ENCODE results near the gene CLCN6. TPM values are rescaled to one million over a fixed set of nuclear protein-coding genes. Genes with fewer than 3 reads are reported as not detected.

Gene CLCN6
- total and polyA plus RNA-seq, 2 of the 8 experiments (the other 6 are each of a cell fraction or from before 2014, with no cell fraction given) = 15.7 to 26.0 TPM

- H3K9me3 ChIP-seq (ENCODE audit: insufficient read depth in 2 of 2, low read depth in 1 of 2, low read length in 1 of 2) = no peaks in the 10 kb centered on the region
- H3K4me2 ChIP-seq (ENCODE audit: insufficient read depth in 1 of 2, low read depth in 2 of 2, low read length in 2 of 2) = no peak overlapping the region
- H2BK120ac ChIP-seq (replicated peaks; ENCODE audit: low read depth, low read length) = no peak overlapping the region
- WGBS, 2 experiments (ENCODE audit: extremely low coverage in 1 of 2, insufficient coverage in 1 of 2, insufficient read length in 1 of 2, insufficient replicate concordance in 2 of 2, low coverage in 1 of 2, low lambda C conversion rate in 2 of 2, missing lambda C conversion rate in 1 of 2) = 89% methylated on average over 6 of the region's 6 CpGs; no CpG with 5 or more reads in 1 of the 2 experiments
- no peak overlapping the region for H3K14ac ChIP-seq (ENCODE audit: insufficient read length)
- H2AK5ac ChIP-seq (ENCODE audit: low read depth, low read length) = no peak overlapping the region
- H2BK12ac ChIP-seq (ENCODE audit: low read depth, low read length) = no peak overlapping the region
- H3K27ac ChIP-seq (ENCODE audit: low read depth, low read length) = no peak overlapping the region
- peaks cover 8 to 25% (median 19%) of the 10 kb centered on the region in 4 experiments for H3K36me3 ChIP-seq (ENCODE audit: control insufficient read depth in 2 of 4, insufficient read depth in 4 of 4, low read length in 3 of 4)
- H3K23me2 ChIP-seq (ENCODE audit: low read depth, low read length) = no peaks in the 10 kb centered on the region
- no peak overlapping the region for H2BK20ac ChIP-seq (ENCODE audit: low read length)
- H3K79me2 ChIP-seq (ENCODE audit: control insufficient read depth in 1 of 2, insufficient read depth in 2 of 2, low read length in 2 of 2) = peaks cover 0 to 8% of the 10 kb centered on the region in 2 experiments; a peak in 1 of 4 replicates
- no peak overlapping the region for H3K23ac ChIP-seq (ENCODE audit: insufficient read length)
- no peak overlapping the region for H2BK5ac ChIP-seq (ENCODE audit: low read depth, low read length)
- no peak overlapping the region for H3K9ac ChIP-seq (replicated peaks in 1 of 4; ENCODE audit: extremely low read depth in 1 of 4, low read depth in 3 of 4, low read length in 3 of 4)
- H3K27me3 ChIP-seq (replicated peaks in 1 of 4; ENCODE audit: control insufficient read depth in 3 of 4, extremely low read depth in 1 of 4, insufficient read depth in 3 of 4, low read length in 3 of 4) = no peaks in the 10 kb centered on the region
- no peak overlapping the region for H4K8ac ChIP-seq (ENCODE audit: extremely low read depth, insufficient read depth, low read length)
- no peak for DNase-seq (ENCODE audit: low read depth in 1 of 2, low spot score in 2 of 2)
- H3K18ac ChIP-seq (ENCODE audit: extremely low read depth, low read length) = no peak overlapping the region
- no peak overlapping the region for H3K4me3 ChIP-seq (ENCODE audit: extremely low read depth in 1 of 4, insufficient read depth in 2 of 4, low read depth in 3 of 4, low read length in 4 of 4)
- no peak overlapping the region for H3K4ac ChIP-seq (replicated peaks; ENCODE audit: insufficient read length, low read depth, low read length)
- no peak overlapping the region for H3K56ac ChIP-seq (replicated peaks; ENCODE audit: insufficient read length, low read depth, low read length)
- ChIA-PET CTCF (ENCODE audit: partially characterized antibody) (interaction anchor here (0.9 to 4.2 kb wide), 3 partner anchors 11 to 147 kb away, joined by 3 to 34 read pairs (median 3); no protein-coding TSS in a partner anchor), POLR2A (ENCODE audit: partially characterized antibody) (interaction anchor here (0.8 to 1.8 kb wide), 5 partner anchors 9 to 18 kb away, joined by 3 to 8 read pairs (median 3); partner anchors contain the start of gene CLCN6)
- no peak overlapping the region for H4K91ac ChIP-seq (replicated peaks; ENCODE audit: insufficient read length, low read length)
- peaks cover 2 to 3% of the 10 kb centered on the region in 2 experiments for H4K20me1 ChIP-seq (replicated peaks in 1 of 2; ENCODE audit: control insufficient read depth in 1 of 2, insufficient read depth in 2 of 2, low read length in 2 of 2)
- H3K79me1 ChIP-seq (ENCODE audit: low read depth, low read length) = no peaks in the 10 kb centered on the region; the same call in 1 of the 2 replicates
- no peak overlapping the region for H4K5ac ChIP-seq (ENCODE audit: insufficient read length, low read depth, low read length)
- peaks cover under 1 to 3% (median 2%) of the 10 kb centered on the region in 4 experiments; a peak in 6 of 7 replicates for H3K4me1 ChIP-seq (replicated peaks in 1 of 4; ENCODE audit: control insufficient read depth in 3 of 4, insufficient read depth in 4 of 4, low read length in 3 of 4)
- no peak overlapping the region for H2BK15ac ChIP-seq (ENCODE audit: low read length)
- FAIRE-seq = no peak
- no peak overlapping the region for H2AFZ ChIP-seq (ENCODE audit: low read length)
- no peak for TF ChIP-seq HDAC2 (IDR thresholded peaks at IDR 0.05; ENCODE audit: borderline replicate concordance in 1 of 2, low read depth in 2 of 2, low read length in 2 of 2)
- no peak for TF ChIP-seq POU5F1 (IDR thresholded peaks at IDR 0.05; ENCODE audit: low read depth, low read length)
- no peak for TF ChIP-seq SAP30 (IDR thresholded peaks at IDR 0.05; ENCODE audit: insufficient read depth, insufficient replicate concordance, low read length)
- TF ChIP-seq SIN3A (conservative IDR thresholded peaks at IDR 0.05 in 1 of 2, IDR thresholded peaks at IDR 0.05 in 1 of 2; ENCODE audit: low read depth in 1 of 2, low read length in 2 of 2) = no peak
- no peak for TF ChIP-seq SP4 (IDR thresholded peaks at IDR 0.05; ENCODE audit: low read length)
- TF ChIP-seq ASH2L (IDR thresholded peaks at IDR 0.05; ENCODE audit: low read length) = no peak
- no peak for TF ChIP-seq HDAC6 (IDR thresholded peaks at IDR 0.05; ENCODE audit: low read depth, low read length)
- no peak for TF ChIP-seq TEAD4 (IDR thresholded peaks at IDR 0.05; ENCODE audit: low read depth, low read length)
- no peak for TF ChIP-seq KDM4A (IDR thresholded peaks at IDR 0.05; ENCODE audit: low read depth, low read length, severe bottlenecking)
- no peak for TF ChIP-seq TCF12 (IDR thresholded peaks at IDR 0.05; ENCODE audit: low read depth, low read length)
- no peak for TF ChIP-seq CBX8 (IDR thresholded peaks at IDR 0.05; ENCODE audit: borderline replicate concordance, low read depth, low read length)
- no peak for TF ChIP-seq CTBP2 (IDR thresholded peaks at IDR 0.05; ENCODE audit: borderline replicate concordance, insufficient read depth, insufficient read length, low read length)
Observed at GRCh38 chr1:11797525-11798216, 8.3 kb upstream of the CLCN6 start.
